SKM-1 treated with dmso at 0.1 percent for 144 hours (cell line): ENCODE measurements around the gene ZNF865.
A peak's percentile ranks its signal among the peaks of the same experiment; 100 is the strongest.

Experiments used
- DNase-seq: peaks from one replicate; lab custom pipeline; 2025; ENCODE audit not compliant: unreplicated experiment; lab: John Stamatoyannopoulos, UW

ZNF865 gene

DNA sequence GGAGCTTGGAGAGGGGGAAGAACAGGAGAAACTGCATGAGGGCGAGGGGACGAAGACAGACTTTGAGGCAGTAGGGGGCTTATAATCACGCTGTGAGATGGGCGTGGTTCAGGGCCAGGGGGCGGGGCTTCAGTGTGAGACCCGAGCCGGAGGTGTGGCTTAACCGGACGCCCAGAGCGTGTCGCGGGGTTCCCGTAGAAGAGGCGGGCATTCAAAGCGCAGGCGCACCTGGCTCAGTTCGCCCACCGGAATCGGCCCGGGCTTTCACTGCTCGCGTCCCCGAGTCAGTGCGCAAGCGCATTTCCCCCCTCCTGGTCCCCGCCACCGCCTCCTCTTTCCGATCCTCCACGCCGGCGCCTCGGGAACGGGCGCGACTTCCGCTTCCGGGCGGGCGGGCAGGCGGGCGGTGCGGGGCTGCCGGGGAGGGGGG is 225 bp upstream of the ZNF865 start:
- peak; percentile 76 for DNase-seq

DNA sequence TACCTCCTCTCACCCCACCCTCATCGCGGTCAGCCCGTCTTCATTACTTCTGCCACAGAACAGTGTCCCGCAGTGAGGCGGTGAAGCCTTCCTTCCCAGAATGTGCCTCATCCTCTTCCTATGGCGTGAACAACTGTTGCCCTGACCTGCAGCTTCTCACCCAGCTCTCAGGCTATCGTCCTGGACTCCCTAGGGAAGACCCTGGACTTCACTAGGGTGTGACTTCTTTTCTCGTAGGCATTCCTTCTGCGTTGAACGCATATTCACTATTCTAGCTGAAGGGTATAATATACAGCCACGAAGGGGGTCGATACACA is 982 bp downstream of the ZNF865 start:
- no peak for DNase-seq

DNA sequence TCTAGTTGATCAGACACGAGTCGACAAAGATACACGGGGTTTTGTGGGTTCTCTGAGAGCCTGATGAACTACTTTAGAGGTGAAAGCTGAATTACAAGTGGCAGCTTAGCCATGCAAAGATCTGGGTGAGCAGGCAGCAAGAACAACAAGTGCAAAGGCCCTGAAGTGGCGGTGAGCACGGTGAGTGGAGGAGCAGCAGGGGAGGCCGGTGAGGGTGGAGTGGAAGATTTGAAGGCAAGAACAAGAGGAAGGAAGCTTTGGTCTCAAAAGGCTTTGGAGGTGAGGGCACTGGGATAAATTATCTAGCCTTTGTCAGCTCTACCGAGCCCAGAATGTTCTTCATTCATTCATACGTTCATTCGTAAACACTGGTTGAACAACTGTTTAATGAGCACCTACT is 1.4 kb downstream of the ZNF865 start:
- DNase-seq, result no peak

DNA sequence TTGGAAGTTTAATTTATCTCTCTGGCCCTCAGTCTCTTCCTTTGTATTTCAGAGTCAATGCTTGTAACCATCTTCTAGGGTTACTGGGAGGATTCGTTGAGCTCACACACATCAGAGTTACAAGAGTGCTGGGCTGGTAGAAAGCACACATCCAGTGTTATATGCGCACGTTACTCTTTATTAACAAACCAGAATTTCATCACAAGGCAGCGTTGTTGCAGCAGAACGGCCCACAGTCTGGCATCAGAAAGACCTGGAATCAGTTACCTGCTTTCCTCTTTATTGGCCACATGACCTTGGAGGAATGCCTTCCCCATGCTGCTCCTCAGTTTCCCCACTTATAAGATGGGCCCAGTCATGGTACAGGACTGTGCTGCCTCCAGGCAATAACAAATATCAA is 3.9 kb downstream of the ZNF865 start:
- no peak for DNase-seq

DNA sequence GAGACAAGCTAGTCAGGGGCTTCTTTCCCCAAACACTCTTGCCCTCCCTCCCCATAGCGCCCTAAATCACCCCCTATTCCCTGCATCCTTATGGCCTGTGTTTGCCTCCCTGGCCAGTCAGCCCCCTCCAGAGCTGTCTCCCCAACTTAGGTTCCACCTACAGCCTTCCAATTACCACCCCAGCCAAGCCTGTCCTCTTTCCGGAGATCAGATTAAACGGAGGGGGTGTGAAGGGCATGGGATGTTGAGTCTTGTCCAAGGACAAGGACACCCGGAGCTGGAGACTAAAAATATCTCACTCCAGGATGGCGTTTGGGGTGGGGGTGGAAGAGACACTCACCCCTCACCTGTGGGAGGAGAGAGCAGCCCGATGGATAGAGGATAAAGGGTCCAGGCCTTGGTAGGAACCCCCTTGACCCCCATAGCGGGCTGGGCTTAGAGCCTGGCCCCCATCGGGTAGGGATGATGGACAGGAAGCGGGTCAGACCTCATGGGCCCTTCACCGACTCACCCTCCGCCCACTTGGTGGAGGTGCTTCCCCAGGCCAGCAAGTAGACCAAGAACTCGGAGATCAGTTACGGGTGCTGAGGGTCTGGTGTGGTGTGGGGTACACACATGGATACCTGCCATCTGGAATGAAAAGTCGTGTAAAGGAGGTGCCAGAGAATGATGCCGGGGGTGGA is 6.0 kb downstream of the ZNF865 start:
- no peak for DNase-seq

DNA sequence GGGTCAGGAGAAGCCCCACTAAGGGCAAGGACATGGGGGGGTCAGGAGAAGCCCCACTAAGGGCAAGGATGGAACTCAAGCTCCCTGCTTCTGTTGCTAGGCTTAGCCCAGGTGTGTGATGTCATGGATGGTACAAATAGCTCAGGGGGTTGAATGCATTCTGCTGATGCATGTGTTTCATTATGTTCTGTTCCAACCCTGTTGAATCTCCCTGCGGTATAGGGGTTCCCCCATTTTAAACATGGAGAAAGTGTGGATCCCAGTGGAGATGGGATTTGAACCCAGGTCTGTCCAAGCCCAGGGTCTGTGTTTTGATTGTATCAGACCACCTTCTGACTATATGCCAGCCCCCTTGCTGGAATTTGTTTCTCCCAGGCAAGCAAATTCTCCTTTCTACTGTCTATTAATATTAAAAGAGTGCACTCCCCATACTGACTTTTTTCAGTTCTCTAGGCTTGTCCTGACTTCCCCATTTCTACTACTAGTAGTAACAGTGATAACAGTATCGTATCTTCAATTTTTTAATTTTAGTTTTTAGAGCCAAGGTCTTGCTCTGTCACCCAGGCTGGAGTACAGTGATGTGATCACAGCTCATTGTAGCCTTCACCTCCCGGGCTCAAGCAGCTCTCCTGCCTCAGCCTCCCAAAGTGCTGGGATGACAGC is 6.7 kb downstream of the ZNF865 start:
- no peak for DNase-seq

GRCh38 chr19:55613396-55613795 is 7.9 kb downstream of the ZNF865 start:
- no peak for DNase-seq

DNA sequence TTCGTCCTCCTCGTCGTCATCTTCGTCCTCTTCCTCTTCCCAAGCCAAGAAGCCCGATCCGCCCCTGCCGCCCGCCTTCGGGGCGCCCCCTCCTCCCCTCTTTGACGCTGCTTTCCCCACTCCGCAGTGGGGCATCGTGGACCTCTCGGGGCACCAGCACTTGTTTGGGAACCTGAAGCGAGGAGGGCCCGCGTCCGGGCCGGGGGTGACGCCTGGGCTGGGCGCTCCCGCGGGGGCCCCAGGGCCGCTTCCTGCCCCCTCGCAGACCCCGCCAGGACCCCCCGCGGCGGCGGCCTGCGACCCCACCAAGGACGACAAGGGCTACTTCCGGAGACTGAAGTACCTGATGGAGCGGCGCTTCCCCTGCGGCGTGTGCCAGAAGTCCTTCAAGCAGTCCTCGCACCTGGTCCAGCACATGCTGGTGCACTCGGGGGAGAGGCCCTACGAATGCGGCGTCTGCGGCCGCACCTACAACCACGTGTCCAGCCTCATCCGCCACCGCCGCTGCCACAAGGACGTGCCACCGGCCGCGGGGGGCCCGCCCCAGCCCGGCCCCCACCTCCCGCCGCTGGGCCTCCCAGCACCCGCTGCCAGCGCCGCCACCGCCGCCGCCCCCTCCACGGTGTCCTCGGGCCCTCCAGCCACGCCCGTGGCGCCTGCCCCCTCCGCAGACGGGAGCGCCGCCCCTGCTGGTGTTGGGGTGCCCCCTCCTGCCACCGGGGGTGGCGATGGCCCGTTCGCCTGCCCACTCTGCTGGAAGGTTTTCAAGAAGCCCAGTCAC is 8.7 kb downstream of the ZNF865 start:
- no peak for DNase-seq

- DNase-seq, result no peak
These were observed 9.5 kb downstream of the ZNF865 start for GRCh38 chr19:55614711-55615542.

DNA sequence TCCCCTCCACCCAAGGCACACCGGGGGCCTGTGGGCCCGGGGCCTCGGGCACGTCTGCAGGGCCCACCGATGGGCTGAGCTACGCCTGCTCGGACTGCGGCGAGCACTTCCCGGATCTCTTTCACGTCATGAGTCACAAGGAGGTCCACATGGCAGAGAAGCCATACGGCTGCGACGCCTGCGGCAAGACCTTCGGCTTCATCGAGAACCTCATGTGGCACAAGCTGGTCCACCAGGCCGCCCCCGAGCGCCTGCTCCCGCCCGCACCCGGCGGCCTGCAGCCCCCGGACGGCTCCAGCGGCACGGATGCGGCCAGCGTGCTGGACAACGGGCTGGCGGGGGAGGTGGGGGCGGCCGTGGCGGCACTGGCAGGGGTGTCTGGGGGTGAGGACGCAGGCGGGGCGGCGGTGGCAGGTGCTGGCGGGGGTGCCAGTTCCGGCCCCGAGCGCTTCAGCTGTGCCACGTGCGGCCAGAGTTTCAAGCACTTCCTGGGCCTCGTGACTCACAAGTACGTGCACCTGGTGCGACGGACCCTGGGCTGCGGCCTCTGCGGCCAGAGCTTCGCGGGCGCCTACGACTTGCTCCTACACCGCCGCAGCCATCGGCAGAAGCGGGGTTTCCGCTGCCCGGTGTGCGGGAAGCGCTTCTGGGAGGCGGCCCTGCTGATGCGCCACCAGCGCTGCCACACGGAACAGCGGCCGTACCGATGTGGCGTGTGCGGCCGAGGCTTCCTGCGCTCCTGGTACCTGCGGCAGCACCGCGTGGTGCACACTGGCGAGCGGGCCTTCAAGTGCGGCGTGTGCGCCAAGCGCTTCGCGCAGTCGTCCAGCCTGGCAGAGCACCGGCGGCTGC is 10.3 kb downstream of the ZNF865 start:
- no peak for DNase-seq

DNA sequence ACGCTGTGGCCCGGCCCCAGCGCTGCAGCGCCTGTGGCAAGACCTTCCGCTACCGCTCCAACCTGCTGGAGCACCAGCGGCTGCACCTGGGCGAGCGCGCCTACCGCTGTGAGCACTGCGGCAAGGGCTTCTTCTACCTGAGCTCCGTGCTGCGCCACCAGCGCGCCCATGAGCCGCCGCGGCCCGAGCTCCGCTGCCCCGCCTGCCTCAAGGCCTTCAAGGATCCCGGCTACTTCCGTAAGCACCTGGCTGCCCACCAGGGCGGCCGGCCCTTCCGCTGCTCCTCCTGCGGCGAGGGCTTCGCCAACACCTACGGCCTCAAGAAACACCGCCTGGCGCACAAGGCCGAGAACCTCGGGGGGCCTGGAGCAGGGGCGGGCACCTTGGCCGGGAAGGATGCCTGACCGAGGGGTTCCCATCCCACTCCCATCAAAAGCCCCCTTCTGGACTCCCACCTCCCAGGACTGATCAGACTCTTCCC is 11.0 kb downstream of the ZNF865 start:
- no peak for DNase-seq

GRCh38 chr19:55617426-55617825 is 12.0 kb downstream of the ZNF865 start:
- no peak for DNase-seq

DNA sequence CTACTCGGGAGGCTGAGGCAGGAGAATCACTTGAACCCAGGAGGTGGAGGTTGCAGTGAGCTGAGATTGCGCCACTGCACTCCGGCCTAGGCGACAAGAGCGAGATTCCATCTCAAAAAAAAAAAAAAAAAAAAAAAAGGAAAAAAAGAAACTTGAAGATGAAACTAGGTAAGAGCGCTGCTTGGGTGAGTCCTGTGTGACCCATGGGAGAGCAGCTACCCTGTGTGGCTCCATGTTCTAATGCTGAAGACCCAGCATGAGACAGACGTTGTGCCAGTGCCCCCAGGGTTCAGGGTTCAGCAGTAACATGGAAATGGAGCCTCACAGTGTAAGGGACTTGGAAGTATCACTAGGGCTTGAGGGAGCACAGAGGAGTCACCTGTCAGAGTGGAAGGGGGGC is 13.0 kb downstream of the ZNF865 start:
- DNase-seq, result no peak

- no peak for DNase-seq
These were observed 13.8 kb downstream of the ZNF865 start for GRCh38 chr19:55619286-55619685.

GRCh38 chr19:55620410-55621204 is 15.2 kb downstream of the ZNF865 start:
- DNase-seq, result peak; percentile 70

- no peak for DNase-seq
These were observed 15.8 kb downstream of the ZNF865 start for GRCh38 chr19:55621205-55621672.

DNA sequence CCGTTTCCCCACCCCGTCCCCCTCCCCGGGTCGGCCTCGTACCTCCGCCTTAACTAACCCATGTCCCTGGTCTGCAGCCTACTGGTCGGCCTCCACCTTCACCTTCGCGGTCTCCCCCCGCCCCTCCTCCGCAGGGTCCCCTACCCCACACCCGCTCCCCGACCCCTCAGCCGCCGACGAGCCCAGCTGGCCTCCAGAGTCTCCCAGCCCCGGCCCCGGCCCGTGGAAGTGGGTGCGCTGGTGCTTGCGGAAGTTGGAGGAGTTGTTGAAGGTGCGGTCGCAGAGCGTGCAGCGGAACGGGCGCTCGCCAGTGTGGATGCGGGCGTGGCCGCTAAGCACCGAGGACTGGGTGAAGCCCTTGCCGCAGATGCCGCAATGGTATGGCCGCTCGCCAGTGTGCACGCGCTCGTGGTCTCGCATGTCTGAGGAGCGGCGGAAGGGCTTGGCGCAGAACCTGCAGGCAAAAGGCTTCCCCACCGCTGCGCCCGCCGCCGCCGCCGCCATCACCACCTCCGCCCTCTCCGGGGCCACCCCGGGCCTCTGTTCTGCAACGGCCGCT is 16.3 kb downstream of the ZNF865 start:
- no peak for DNase-seq

GRCh38 chr19:55622242-55622969 is 17.0 kb downstream of the ZNF865 start:
- no peak for DNase-seq
